Ascending aorta (tissue), 2 donors: ENCODE measurements around the gene ABHD2. TPM values are rescaled to one million over a fixed set of nuclear protein-coding genes. Genes with fewer than 3 reads are reported as not detected.

Source experiments
- DNase-seq, 2 donors: peaks; one replicate each; pipeline ENCODE4 v3.0.0-alpha.2; 2019; ENCODE audit warnings: low spot score in 2 of 2
- H3K27ac ChIP-seq, 2 donors: fragments of 200-600 bp; sonication (generic); one replicate each; pipeline ENCODE4 v1.5.1; 2016 to 2017; ENCODE audit warnings: mild to moderate bottlenecking in 1 of 2
- H3K27me3 ChIP-seq: fragments of 200-600 bp; sonication (generic); one replicate; pipeline ENCODE4 v1.5.1; 2017
- H3K36me3 ChIP-seq, 2 donors: fragments of 200-600 bp; sonication (generic); one replicate each; pipeline ENCODE4 v1.5.1; 2016
- H3K4me1 ChIP-seq, 2 donors: fragments of 200-600 bp; sonication (generic); one replicate each; pipeline ENCODE4 v1.5.1; 2016 to 2017; ENCODE audit warnings: mild to moderate bottlenecking in 1 of 2
- H3K4me3 ChIP-seq, 2 donors: fragments of 200-600 bp; sonication (generic); one replicate each; pipeline ENCODE4 v1.5.1; 2016 to 2017; ENCODE audit warnings: mild to moderate bottlenecking in 1 of 2
- H3K9me3 ChIP-seq, 2 donors: fragments of 200-600 bp; sonication (generic); one replicate each; pipeline ENCODE4 v1.5.1; 2016
- CTCF ChIP-seq, 3 experiments: fragments of 200-600 bp in 2 of 3; fragments of 450-650 bp in 1 of 3; sonication (generic) in 2 of 3; IDR thresholded peaks; one replicate each; pipeline ENCODE4 v1.5.1; 2016 to 2019; ENCODE audit warnings: antibody characterized with exemption in 3 of 3, mild to moderate bottlenecking in 1 of 3, moderate library complexity in 1 of 3
- intact Hi-C: fragments of 100-400 bp; cut with DNase I; formaldehyde crosslinking; loops from one replicate; pipeline ENCODE4 v1.15.1; 2023
- total RNA-seq: library from RNA; depleted of rRNA; stranded (reverse); fragments of >200 nt; gene quantifications from one replicate; pipeline ENCODE4 v1.1.0, GENCODE V29; 2016

Gene ABHD2
- total RNA-seq, 1 donor from 2014 or later = 228 TPM

- Histone ChIP-seq H3K4me3 (no peak overlapping the region), H3K9me3 (no peaks in the 10 kb centered on the region), H3K27ac (no peak overlapping the region), H3K27me3 (no peaks in the 10 kb centered on the region), H3K36me3 (peaks cover 35 to 51% of the 10 kb centered on the region in 2 donors), H3K4me1 (no peaks in the 10 kb centered on the region)
- no peak for TF ChIP-seq CTCF (IDR thresholded peaks at IDR 0.05)
- DNase-seq = no peak
- intact Hi-C loops = no loop called here
These were observed 62.8 kb downstream of the ABHD2 start for GRCh38 chr15:89150762-89151664.

- no peak for TF ChIP-seq CTCF (IDR thresholded peaks at IDR 0.05)
- Histone ChIP-seq H3K9me3 (no peaks in the 10 kb centered on the region), H3K4me1 (no peaks in the 10 kb centered on the region), H3K36me3 (peaks cover 50 to 72% of the 10 kb centered on the region in 2 donors), H3K27ac (no peak overlapping the region), H3K27me3 (no peaks in the 10 kb centered on the region), H3K4me3 (no peak overlapping the region)
- no peak for DNase-seq
- intact Hi-C loops = no loop called here
These were observed 66.9 kb downstream of the ABHD2 start for GRCh38 chr15:89155122-89155521.

GRCh38 chr15:89155656-89156055 lies 67.4 kb downstream of the ABHD2 start:
- no peak for DNase-seq
- no peak for TF ChIP-seq CTCF (IDR thresholded peaks at IDR 0.05)
- Histone ChIP-seq H3K27ac (no peak overlapping the region), H3K9me3 (no peaks in the 10 kb centered on the region), H3K27me3 (no peaks in the 10 kb centered on the region), H3K4me1 (no peaks in the 10 kb centered on the region), H3K4me3 (no peak overlapping the region), H3K36me3 (peaks cover 50 to 75% of the 10 kb centered on the region in 2 donors)
- intact Hi-C loops = no loop called here

GRCh38 chr15:89157061-89157460 lies 68.8 kb downstream of the ABHD2 start:
- Histone ChIP-seq H3K27ac (no peak overlapping the region), H3K4me3 (no peak overlapping the region), H3K4me1 (no peaks in the 10 kb centered on the region), H3K36me3 (peaks cover 44 to 71% of the 10 kb centered on the region in 2 donors), H3K9me3 (no peaks in the 10 kb centered on the region), H3K27me3 (no peaks in the 10 kb centered on the region)
- TF ChIP-seq CTCF (IDR thresholded peaks at IDR 0.05) = no peak
- no peak for DNase-seq
- intact Hi-C loops = no loop called here

- no peak for TF ChIP-seq CTCF (IDR thresholded peaks at IDR 0.05)
- intact Hi-C loops = no loop called here
- peak overlapping the region in 1 of 2 donors; percentile 10 for H3K27ac ChIP-seq
- peaks cover 35 to 65% of the 10 kb centered on the region in 2 donors for H3K36me3 ChIP-seq
- no peaks in the 10 kb centered on the region for H3K9me3 ChIP-seq
- H3K27me3 ChIP-seq = no peaks in the 10 kb centered on the region
- no peaks in the 10 kb centered on the region for H3K4me1 ChIP-seq
- no peak overlapping the region for H3K4me3 ChIP-seq
- DNase-seq = no peak
These were observed 69.8 kb downstream of the ABHD2 start for GRCh38 chr15:89157918-89158564.
